Osteoblast (primary cell): ENCODE data around the gene SCUBE1. TPM values are rescaled to one million over a fixed set of nuclear protein-coding genes. Genes with fewer than 3 reads are reported as not detected.

Experiments used
- DNase-seq: peaks from one replicate; pipeline ENCODE4 v3.0.0; 2011; ENCODE audit warnings: low spot score, mixed read lengths; ENCODE audit not compliant: insufficient read length; ENCODE audit errors: missing footprints
- H2AFZ ChIP-seq: 2 replicates; pipeline ENCODE4 v1.6.0; 2011; ENCODE audit warnings: mild to moderate bottlenecking, low read length
- H3K27ac ChIP-seq: 2 replicates; pipeline ENCODE4 v1.5.1; 2011; ENCODE audit warnings: mild to moderate bottlenecking, low read depth, low read length, moderate library complexity
- H3K27me3 ChIP-seq: 2 replicates; pipeline ENCODE4 v1.6.0; 2012; ENCODE audit warnings: mild to moderate bottlenecking, control low read depth, inconsistent platforms, low read length, moderate library complexity; ENCODE audit not compliant: insufficient read depth
- H3K36me3 ChIP-seq: 2 replicates; pipeline ENCODE4 v1.5.1; 2011; ENCODE audit warnings: mild to moderate bottlenecking, low read length, control low read depth, moderate library complexity; ENCODE audit not compliant: insufficient read depth
- H3K4me1 ChIP-seq: 2 replicates; pipeline ENCODE4 v1.5.1; 2011; ENCODE audit warnings: mild to moderate bottlenecking, low read length, control low read depth, moderate library complexity; ENCODE audit not compliant: insufficient read depth
- H3K4me2 ChIP-seq: 2 replicates; pipeline ENCODE4 v1.6.0; 2011; ENCODE audit warnings: mild to moderate bottlenecking, low read length; ENCODE audit not compliant: insufficient read depth
- H3K4me3 ChIP-seq: fragments of 200-600 bp; sonication (generic); 3 replicates; pipeline ENCODE4 v1.5.1; 2012; ENCODE audit warnings: mild to moderate bottlenecking, low read length, inconsistent platforms; ENCODE audit not compliant: insufficient read depth
- H3K79me2 ChIP-seq: 2 replicates; pipeline ENCODE4 v1.6.0; 2012; ENCODE audit warnings: mild to moderate bottlenecking, low read length, control low read depth, inconsistent platforms; ENCODE audit not compliant: insufficient read depth
- H3K9me3 ChIP-seq: 2 replicates; pipeline ENCODE4 v1.5.1; 2011; ENCODE audit warnings: low read depth, low read length, control low read depth
- H4K20me1 ChIP-seq: 2 replicates; pipeline ENCODE4 v1.6.0; 2012; ENCODE audit warnings: mild to moderate bottlenecking, low read length, control low read depth; ENCODE audit not compliant: insufficient read depth
- total RNA-seq: library from RNA; depleted of rRNA; stranded (reverse); fragments of >200 nt; gene quantifications from 2 replicates; pipeline ENCODE4 v1.2.3, GENCODE V29; 2012
- TF ChIP-seq, protein P1 (sequence below): IDR thresholded peaks from 2 replicates; pipeline ENCODE4 v1.5.1; 2011; ENCODE audit warnings: mild to moderate bottlenecking, low read depth, low read length, moderate library complexity; ENCODE audit errors: extremely low read depth

Gene SCUBE1
- total RNA-seq, 1 donor: 2.2 TPM

DNA sequence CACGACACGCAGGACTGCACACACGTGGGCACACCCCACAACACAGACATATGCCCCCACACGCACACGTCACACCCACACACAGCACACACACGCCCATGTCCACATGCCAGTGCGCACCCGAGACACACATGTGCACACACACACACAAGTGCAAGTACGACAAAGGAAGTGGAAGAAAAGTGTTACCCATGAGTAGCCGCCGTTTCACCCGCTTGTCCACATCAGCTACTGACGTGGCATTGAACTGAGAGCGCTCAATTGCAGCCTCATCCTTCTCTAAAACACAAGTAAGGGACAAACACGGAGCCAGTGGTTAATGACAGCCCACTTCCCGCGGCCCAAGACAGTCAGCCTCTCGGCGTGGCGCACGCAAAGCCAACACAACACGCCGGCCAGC is 87.9 kb downstream of the SCUBE1 start:
- TF ChIP-seq, protein P1, sequence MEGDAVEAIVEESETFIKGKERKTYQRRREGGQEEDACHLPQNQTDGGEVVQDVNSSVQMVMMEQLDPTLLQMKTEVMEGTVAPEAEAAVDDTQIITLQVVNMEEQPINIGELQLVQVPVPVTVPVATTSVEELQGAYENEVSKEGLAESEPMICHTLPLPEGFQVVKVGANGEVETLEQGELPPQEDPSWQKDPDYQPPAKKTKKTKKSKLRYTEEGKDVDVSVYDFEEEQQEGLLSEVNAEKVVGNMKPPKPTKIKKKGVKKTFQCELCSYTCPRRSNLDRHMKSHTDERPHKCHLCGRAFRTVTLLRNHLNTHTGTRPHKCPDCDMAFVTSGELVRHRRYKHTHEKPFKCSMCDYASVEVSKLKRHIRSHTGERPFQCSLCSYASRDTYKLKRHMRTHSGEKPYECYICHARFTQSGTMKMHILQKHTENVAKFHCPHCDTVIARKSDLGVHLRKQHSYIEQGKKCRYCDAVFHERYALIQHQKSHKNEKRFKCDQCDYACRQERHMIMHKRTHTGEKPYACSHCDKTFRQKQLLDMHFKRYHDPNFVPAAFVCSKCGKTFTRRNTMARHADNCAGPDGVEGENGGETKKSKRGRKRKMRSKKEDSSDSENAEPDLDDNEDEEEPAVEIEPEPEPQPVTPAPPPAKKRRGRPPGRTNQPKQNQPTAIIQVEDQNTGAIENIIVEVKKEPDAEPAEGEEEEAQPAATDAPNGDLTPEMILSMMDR: no peak
- peaks cover 7% of the 10 kb centered on the region for H3K27me3 ChIP-seq
- H3K4me1 ChIP-seq: no peaks in the 10 kb centered on the region
- no peaks in the 10 kb centered on the region for H3K36me3 ChIP-seq
- H3K27ac ChIP-seq: no peak overlapping the region
- no peaks in the 10 kb centered on the region for H3K9me3 ChIP-seq
- H4K20me1 ChIP-seq: no peaks in the 10 kb centered on the region
- H3K4me2 ChIP-seq: no peak overlapping the region
- no peak overlapping the region for H3K4me3 ChIP-seq
- no peaks in the 10 kb centered on the region for H3K79me2 ChIP-seq
- DNase-seq: no peak
- no peak overlapping the region for H2AFZ ChIP-seq

- H3K27ac ChIP-seq: no peak overlapping the region
- no peaks in the 10 kb centered on the region for H3K79me2 ChIP-seq
- no peaks in the 10 kb centered on the region for H3K9me3 ChIP-seq
- peaks cover 7% of the 10 kb centered on the region for H3K27me3 ChIP-seq
- no peaks in the 10 kb centered on the region for H4K20me1 ChIP-seq
- no peak overlapping the region for H3K4me2 ChIP-seq
- H3K4me1 ChIP-seq: no peaks in the 10 kb centered on the region
- no peak overlapping the region for H2AFZ ChIP-seq
- TF ChIP-seq, protein P1: no peak
- no peak overlapping the region for H3K4me3 ChIP-seq
- no peaks in the 10 kb centered on the region for H3K36me3 ChIP-seq
- DNase-seq: no peak
Measured at GRCh38 chr22:43253839-43254238, 89.3 kb downstream of the SCUBE1 start.

- no peaks in the 10 kb centered on the region for H3K4me1 ChIP-seq
- no peaks in the 10 kb centered on the region for H3K79me2 ChIP-seq
- TF ChIP-seq, protein P1: no peak
- no peaks in the 10 kb centered on the region for H3K36me3 ChIP-seq
- peak; percentile 85 for DNase-seq
- no peak overlapping the region for H3K4me2 ChIP-seq
- no peak overlapping the region for H2AFZ ChIP-seq
- H3K27ac ChIP-seq: no peak overlapping the region
- H3K4me3 ChIP-seq: no peak overlapping the region
- H4K20me1 ChIP-seq: no peaks in the 10 kb centered on the region
- peaks cover 7% of the 10 kb centered on the region for H3K27me3 ChIP-seq
- no peaks in the 10 kb centered on the region for H3K9me3 ChIP-seq
Measured at GRCh38 chr22:43252319-43252718, 90.9 kb downstream of the SCUBE1 start.

DNA sequence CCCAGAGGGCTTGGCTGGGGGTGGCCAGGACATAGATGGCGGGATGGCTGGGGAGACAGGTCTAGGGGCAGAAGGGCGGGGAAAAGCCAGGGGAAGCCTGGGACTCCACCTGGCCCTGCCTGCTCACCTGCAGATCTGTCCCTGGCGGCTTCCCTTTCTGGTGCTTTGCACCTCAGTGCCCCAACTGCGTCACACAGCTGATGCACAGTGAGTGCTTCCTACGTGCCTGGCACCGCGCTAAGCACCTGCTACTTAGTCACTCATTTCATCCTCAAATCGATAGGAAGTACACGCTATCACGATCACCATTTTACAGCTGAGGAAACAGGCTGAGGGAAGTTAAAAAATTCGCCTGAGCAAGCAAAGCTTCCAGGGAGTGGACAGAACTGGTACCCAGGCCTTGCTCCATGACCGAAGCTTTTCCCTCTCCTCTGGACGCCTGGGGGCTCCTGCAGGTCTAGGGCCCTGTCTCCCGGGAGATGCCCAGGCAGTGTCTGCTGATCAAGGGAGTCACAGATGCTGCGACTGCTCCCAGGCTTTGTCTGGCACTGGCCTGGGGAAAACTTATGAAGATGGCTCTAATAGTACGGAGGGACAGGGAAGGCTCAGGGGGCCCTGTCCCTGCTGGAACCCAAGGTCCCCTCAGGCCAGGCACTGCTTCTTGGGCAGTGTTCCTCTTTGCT is 93.2 kb downstream of the SCUBE1 start:
- no peak overlapping the region for H3K4me3 ChIP-seq
- H2AFZ ChIP-seq: no peak overlapping the region
- H4K20me1 ChIP-seq: no peaks in the 10 kb centered on the region
- TF ChIP-seq, protein P1: no peak
- DNase-seq: no peak
- no peaks in the 10 kb centered on the region for H3K4me1 ChIP-seq
- H3K27ac ChIP-seq: no peak overlapping the region
- no peaks in the 10 kb centered on the region for H3K36me3 ChIP-seq
- H3K4me2 ChIP-seq: no peak overlapping the region
- H3K9me3 ChIP-seq: no peaks in the 10 kb centered on the region
- H3K79me2 ChIP-seq: no peaks in the 10 kb centered on the region
- H3K27me3 ChIP-seq: peaks cover 7% of the 10 kb centered on the region
